K562 (cell line): ENCODE results near the gene HDAC6. TPM values are rescaled to one million over a fixed set of nuclear protein-coding genes. Genes with fewer than 3 reads are reported as not detected.

Source experiments
- CCNT2 ChIP-seq: IDR thresholded peaks from 2 replicates; pipeline ENCODE4 v1.6.1; 2011; ENCODE audit warnings: borderline replicate concordance, low read depth, mild to moderate bottlenecking, moderate library complexity, mixed read lengths, low read length; ENCODE audit not compliant: insufficient read length; ENCODE audit errors: extremely low read depth
- JUNB ChIP-seq: fragments of 450-650 bp; formaldehyde crosslinking; conservative IDR thresholded peaks from 2 replicates; pipeline ENCODE4 v1.4.0; 2020; ENCODE audit warnings: mild to moderate bottlenecking
- KLF10 ChIP-seq: fragments of 250-450 bp; sonication (Bioruptor Pico); IDR thresholded peaks from 2 replicates; pipeline ENCODE4 v1.6.1; 2021; ENCODE audit warnings: matching md5 sums
- NFIC ChIP-seq: fragments of 450-650 bp; IDR thresholded peaks from 2 replicates; pipeline ENCODE4 v1.6.1; 2017; ENCODE audit warnings: mild to moderate bottlenecking, inconsistent platforms
- NFYB ChIP-seq: IDR thresholded peaks from 2 replicates; pipeline ENCODE4 v1.6.1; 2011; ENCODE audit warnings: mild to moderate bottlenecking, moderate library complexity; ENCODE audit not compliant: insufficient read length; ENCODE audit errors: extremely low read depth
- NONO ChIP-seq, 2 experiments: fragments of 200-400 bp in 1 of 2; fragments of 450-650 bp in 1 of 2; formaldehyde crosslinking in 1 of 2; IDR thresholded peaks; 2 replicates each; pipeline ENCODE4 v1.6.1; 2017; ENCODE audit warnings: low read depth in 2 of 2, mild to moderate bottlenecking in 2 of 2, moderate library complexity in 2 of 2, low read length in 1 of 2
- NR2C2 ChIP-seq, 2 experiments: fragments of 200-800 bp in 1 of 2; sonication (Bioruptor generic) in 1 of 2; sonication (generic) in 1 of 2; formaldehyde crosslinking in 1 of 2; IDR thresholded peaks; 2 replicates each; pipeline versions ENCODE4 v1.6.1 to v1.8.0; 2016 to 2022; ENCODE audit warnings: mild to moderate bottlenecking in 1 of 2, missing compliant biosample characterization in 1 of 2, missing genetic modification characterization in 1 of 2, missing genetic modification reagents in 1 of 2
- PTRF ChIP-seq: fragments of 450-650 bp; IDR thresholded peaks from 2 replicates; pipeline ENCODE4 v1.6.1; 2016; ENCODE audit warnings: mild to moderate bottlenecking, missing genetic modification characterization, missing compliant biosample characterization
- RFX7 ChIP-seq: fragments of 250-450 bp; sonication (Bioruptor Pico); IDR thresholded peaks from 2 replicates; pipeline ENCODE4 v1.5.1; 2021; ENCODE audit warnings: mild to moderate bottlenecking
- RHOXF2B ChIP-seq: fragments of 250-450 bp; sonication (Bioruptor Pico); conservative IDR thresholded peaks from 2 replicates; pipeline ENCODE4 v1.5.1; 2021
- TFAM ChIP-seq: fragments of 250-450 bp; sonication (Bioruptor Pico); conservative IDR thresholded peaks from 2 replicates; pipeline ENCODE4 v1.5.0; 2021; ENCODE audit warnings: mild to moderate bottlenecking, moderate library complexity
- ZNF175 ChIP-seq: fragments of 200-800 bp; sonication (Bioruptor generic); IDR thresholded peaks from 2 replicates; pipeline ENCODE4 v1.6.1; 2016; ENCODE audit warnings: low read depth, mild to moderate bottlenecking, missing genetic modification characterization, missing compliant biosample characterization
- ZNF384 ChIP-seq: IDR thresholded peaks from 2 replicates; pipeline ENCODE4 v1.6.1; 2012; ENCODE audit warnings: low read depth, low read length, improper control_type of control experiment
- ZNF79 ChIP-seq: fragments of 250-450 bp; sonication (Bioruptor Pico); IDR thresholded peaks from 2 replicates; pipeline ENCODE4 v1.4.0; 2020; ENCODE audit warnings: low read depth, mild to moderate bottlenecking, moderate library complexity
- polyA plus RNA-seq, 8 experiments: library from polyadenylated mRNA; depleted of rRNA in 4 of 8; stranded (reverse) in 5 of 8; unstranded in 3 of 8; fragments of >200 nt; fragmentation: Nextera tagmentation in 2 of 8; fragmentation: Illumina TruSeq in 1 of 8; extraction: Ambion mirVana in 2 of 8; extraction: Trizol in 1 of 8; gene quantifications; 2 replicates each; pipeline versions ENCODE4 v1.2.1 to v1.2.3, GENCODE V29; 2011 to 2014; ENCODE audit warnings: inconsistent platforms in 1 of 8, missing spikeins in 1 of 8
- total RNA-seq, 7 experiments: library from RNA; depleted of rRNA in 6 of 7; stranded (reverse); fragments of >200 nt in 6 of 7; fragmentation: Illumina TruSeq in 2 of 7; extraction: Trizol in 2 of 7; gene quantifications; 2 replicates each; pipeline versions ENCODE4 v1.2.1 to v1.2.3, GENCODE V29; 2011 to 2021; ENCODE audit warnings: low replicate concordance in 1 of 7
- TF ChIP-seq, protein P1 (sequence below): sonication (generic); formaldehyde crosslinking; IDR thresholded peaks from 2 replicates; pipeline ENCODE4 v1.8.1; 2023; ENCODE audit warnings: mild to moderate bottlenecking, missing genetic modification reagents
- TF ChIP-seq, protein P2 (sequence below), 2 experiments: fragments of 200-800 bp in 1 of 2; sonication (Bioruptor generic) in 1 of 2; sonication (generic) in 1 of 2; formaldehyde crosslinking in 1 of 2; IDR thresholded peaks in 1 of 2; conservative IDR thresholded peaks in 1 of 2; 2 replicates each; pipeline versions ENCODE4 v1.5.0 to v1.6.1; 2016 to 2020; ENCODE audit warnings: missing compliant biosample characterization in 1 of 2, missing genetic modification characterization in 1 of 2, missing genetic modification reagents in 1 of 2
- TF ChIP-seq, protein P3 (sequence below): fragments of 450-650 bp; IDR thresholded peaks from 2 replicates; pipeline ENCODE4 v1.6.1; 2016; ENCODE audit warnings: antibody characterized with exemption
- TF ChIP-seq, protein P4 (sequence below): fragments of 250-450 bp; sonication (Bioruptor Pico); IDR thresholded peaks from 2 replicates; pipeline ENCODE4 v1.4.0; 2020; ENCODE audit warnings: mild to moderate bottlenecking, moderate library complexity

HDAC6 gene
- total and polyA plus RNA-seq, 9 of the 15 experiments (the other 6 are each of a cell fraction or from before 2014, with no cell fraction given) = 29.9 to 101 (median 71.2) TPM

DNA sequence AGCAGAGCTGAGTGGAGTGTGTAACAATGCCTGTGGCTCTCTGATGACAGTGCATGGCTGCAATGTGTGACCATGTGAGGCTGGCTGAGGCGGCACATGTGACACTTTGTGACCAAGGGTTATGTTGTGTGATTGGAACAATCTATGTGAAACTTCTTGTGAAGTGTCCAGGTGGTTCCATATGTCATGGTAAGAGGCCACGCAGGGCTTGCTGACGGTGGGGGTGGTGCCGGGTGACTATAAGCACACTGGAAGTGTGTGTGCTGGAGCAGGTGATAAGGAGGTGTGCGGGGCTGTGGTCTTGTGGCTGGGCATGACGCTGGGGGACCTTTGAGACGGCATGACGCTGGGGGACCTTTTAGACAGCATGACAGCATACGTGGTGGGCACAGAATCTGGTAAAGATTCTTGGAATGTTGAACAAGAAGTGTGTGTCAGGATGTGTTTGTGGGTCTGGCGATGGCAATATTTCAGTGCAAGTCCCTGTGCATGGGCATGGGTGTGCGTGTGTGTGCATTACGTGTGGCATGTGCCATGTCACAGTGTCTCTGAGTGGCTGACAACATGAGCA is 7.4 kb upstream of the HDAC6 start (continued):
- TF ChIP-seq, protein P1, sequence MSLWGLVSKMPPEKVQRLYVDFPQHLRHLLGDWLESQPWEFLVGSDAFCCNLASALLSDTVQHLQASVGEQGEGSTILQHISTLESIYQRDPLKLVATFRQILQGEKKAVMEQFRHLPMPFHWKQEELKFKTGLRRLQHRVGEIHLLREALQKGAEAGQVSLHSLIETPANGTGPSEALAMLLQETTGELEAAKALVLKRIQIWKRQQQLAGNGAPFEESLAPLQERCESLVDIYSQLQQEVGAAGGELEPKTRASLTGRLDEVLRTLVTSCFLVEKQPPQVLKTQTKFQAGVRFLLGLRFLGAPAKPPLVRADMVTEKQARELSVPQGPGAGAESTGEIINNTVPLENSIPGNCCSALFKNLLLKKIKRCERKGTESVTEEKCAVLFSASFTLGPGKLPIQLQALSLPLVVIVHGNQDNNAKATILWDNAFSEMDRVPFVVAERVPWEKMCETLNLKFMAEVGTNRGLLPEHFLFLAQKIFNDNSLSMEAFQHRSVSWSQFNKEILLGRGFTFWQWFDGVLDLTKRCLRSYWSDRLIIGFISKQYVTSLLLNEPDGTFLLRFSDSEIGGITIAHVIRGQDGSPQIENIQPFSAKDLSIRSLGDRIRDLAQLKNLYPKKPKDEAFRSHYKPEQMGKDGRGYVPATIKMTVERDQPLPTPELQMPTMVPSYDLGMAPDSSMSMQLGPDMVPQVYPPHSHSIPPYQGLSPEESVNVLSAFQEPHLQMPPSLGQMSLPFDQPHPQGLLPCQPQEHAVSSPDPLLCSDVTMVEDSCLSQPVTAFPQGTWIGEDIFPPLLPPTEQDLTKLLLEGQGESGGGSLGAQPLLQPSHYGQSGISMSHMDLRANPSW = no peak
- TF ChIP-seq CCNT2 = no peak
- TF ChIP-seq RHOXF2B (CRISPR knock-in tag) = no peak
- TF ChIP-seq, protein P2, sequence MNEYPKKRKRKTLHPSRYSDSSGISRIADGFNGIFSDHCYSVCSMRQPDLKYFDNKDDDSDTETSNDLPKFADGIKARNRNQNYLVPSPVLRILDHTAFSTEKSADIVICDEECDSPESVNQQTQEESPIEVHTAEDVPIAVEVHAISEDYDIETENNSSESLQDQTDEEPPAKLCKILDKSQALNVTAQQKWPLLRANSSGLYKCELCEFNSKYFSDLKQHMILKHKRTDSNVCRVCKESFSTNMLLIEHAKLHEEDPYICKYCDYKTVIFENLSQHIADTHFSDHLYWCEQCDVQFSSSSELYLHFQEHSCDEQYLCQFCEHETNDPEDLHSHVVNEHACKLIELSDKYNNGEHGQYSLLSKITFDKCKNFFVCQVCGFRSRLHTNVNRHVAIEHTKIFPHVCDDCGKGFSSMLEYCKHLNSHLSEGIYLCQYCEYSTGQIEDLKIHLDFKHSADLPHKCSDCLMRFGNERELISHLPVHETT (CRISPR knock-in tag; conservative IDR thresholded peaks at IDR 0.05 in 1 of 2, IDR thresholded peaks at IDR 0.05 in 1 of 2) = no peak
- no peak for TF ChIP-seq ZNF79 (CRISPR knock-in tag)
- TF ChIP-seq NONO (IDR thresholded peaks at IDR 0.05; ENCODE audit: low read depth in 2 of 2, low read length in 1 of 2) = no peak
- TF ChIP-seq JUNB (CRISPR knock-in tag) = no peak
- no peak for TF ChIP-seq RFX7
- TF ChIP-seq, protein P3, sequence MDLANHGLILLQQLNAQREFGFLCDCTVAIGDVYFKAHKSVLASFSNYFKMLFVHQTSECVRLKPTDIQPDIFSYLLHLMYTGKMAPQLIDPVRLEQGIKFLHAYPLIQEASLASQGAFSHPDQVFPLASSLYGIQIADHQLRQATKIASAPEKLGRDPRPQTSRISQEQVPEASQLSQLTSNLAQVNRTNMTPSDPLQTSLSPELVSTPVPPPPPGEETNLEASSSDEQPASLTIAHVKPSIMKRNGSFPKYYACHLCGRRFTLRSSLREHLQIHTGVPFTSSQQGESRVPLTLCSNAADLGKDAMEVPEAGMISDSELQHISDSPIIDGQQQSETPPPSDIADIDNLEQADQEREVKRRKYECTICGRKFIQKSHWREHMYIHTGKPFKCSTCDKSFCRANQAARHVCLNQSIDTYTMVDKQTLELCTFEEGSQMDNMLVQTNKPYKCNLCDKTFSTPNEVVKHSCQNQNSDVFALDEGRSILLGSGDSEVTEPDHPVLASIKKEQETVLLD = no peak
- TF ChIP-seq NFYB = no peak
- no peak for TF ChIP-seq ZNF384
- no peak for TF ChIP-seq KLF10 (CRISPR knock-in tag)
- TF ChIP-seq ZNF175 (CRISPR knock-in tag) = no peak
- peak; percentile 68 for TF ChIP-seq NFIC
- no peak for TF ChIP-seq NR2C2 (CRISPR knock-in tag; IDR thresholded peaks at IDR 0.05)
- TF ChIP-seq NR2C2 (tag; IDR thresholded peaks at IDR 0.05) = no peak
- TF ChIP-seq, protein P4, sequence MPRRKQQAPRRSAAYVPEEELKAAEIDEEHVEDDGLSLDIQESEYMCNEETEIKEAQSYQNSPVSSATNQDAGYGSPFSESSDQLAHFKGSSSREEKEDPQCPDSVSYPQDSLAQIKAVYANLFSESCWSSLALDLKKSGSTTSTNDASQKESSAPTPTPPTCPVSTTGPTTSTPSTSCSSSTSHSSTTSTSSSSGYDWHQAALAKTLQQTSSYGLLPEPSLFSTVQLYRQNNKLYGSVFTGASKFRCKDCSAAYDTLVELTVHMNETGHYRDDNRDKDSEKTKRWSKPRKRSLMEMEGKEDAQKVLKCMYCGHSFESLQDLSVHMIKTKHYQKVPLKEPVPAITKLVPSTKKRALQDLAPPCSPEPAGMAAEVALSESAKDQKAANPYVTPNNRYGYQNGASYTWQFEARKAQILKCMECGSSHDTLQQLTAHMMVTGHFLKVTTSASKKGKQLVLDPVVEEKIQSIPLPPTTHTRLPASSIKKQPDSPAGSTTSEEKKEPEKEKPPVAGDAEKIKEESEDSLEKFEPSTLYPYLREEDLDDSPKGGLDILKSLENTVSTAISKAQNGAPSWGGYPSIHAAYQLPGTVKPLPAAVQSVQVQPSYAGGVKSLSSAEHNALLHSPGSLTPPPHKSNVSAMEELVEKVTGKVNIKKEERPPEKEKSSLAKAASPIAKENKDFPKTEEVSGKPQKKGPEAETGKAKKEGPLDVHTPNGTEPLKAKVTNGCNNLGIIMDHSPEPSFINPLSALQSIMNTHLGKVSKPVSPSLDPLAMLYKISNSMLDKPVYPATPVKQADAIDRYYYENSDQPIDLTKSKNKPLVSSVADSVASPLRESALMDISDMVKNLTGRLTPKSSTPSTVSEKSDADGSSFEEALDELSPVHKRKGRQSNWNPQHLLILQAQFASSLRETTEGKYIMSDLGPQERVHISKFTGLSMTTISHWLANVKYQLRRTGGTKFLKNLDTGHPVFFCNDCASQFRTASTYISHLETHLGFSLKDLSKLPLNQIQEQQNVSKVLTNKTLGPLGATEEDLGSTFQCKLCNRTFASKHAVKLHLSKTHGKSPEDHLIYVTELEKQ (CRISPR knock-in tag) = no peak
- TF ChIP-seq PTRF (tag) = 0 out of 2 replicates have a peak, but pooled peaks have one; percentile 16
- no peak for TF ChIP-seq TFAM
